Measurements from ENCODE around the gene TFRC.
A peak's percentile ranks its signal among the peaks of the same experiment; 100 is the strongest.
"Not testable (repeated sequence)": the region's sequence is repeated elsewhere in the genome, so short reads cannot be mapped to it uniquely, and the experiment has no call there.

TFRC gene
- total RNA-seq = 1,307 to 3,212 (median 2,310) reads per million in 17 experiments

GRCh38 chr3:196081834-196082618 is at the start of gene TFRC:
Gene TFRC, minus strand, starts transcription at chr3:196082090. Its CDS starts 4,991 bp downstream, at chr3:196077099.
- DNase-seq = peak; percentile 96 to 99 (median 98)

GRCh38 chr3:196128172-196128843 is 46.4 kb upstream of the TFRC start:
- DNase-seq = no peak

- no peak for DNase-seq
Measured at GRCh38 chr3:196127308-196128040, 45.6 kb upstream of the TFRC start.

GRCh38 chr3:196124608-196125007 is 42.7 kb upstream of the TFRC start:
- DNase-seq = no peak

- DNase-seq = no peak
Measured at GRCh38 chr3:196122688-196123046, 40.8 kb upstream of the TFRC start.

- DNase-seq = peak in 3 of 4 experiments; percentile 30 to 56 (median 45)
Measured at GRCh38 chr3:196122021-196122687, 40.3 kb upstream of the TFRC start.

- DNase-seq = peak in 2 of 4 experiments; percentile 22 to 29
Measured at GRCh38 chr3:196121066-196121465, 39.2 kb upstream of the TFRC start.

- DNase-seq = peak; percentile 66 to 83 (median 81)
Measured at GRCh38 chr3:196120291-196120951, 38.5 kb upstream of the TFRC start.

- peak in 3 of 4 experiments; percentile 24 to 46 (median 31) for DNase-seq
Measured at GRCh38 chr3:196117809-196118208, 35.9 kb upstream of the TFRC start.

GRCh38 chr3:196115678-196116083 is 33.8 kb upstream of the TFRC start:
- DNase-seq = peak in 1 of 4 experiments; percentile 27

GRCh38 chr3:196111939-196112386 is 30.1 kb upstream of the TFRC start:
- peak; percentile 39 to 82 (median 66) for DNase-seq

- no peak for DNase-seq
Measured at GRCh38 chr3:196108075-196108743, 26.3 kb upstream of the TFRC start.

GRCh38 chr3:196104707-196105106 is 22.8 kb upstream of the TFRC start:
- DNase-seq = not testable (repeated sequence)

- peak; percentile 42 to 81 (median 60) for DNase-seq
Measured at GRCh38 chr3:196098365-196098980, 16.6 kb upstream of the TFRC start.

GRCh38 chr3:196097373-196098154 is 15.7 kb upstream of the TFRC start:
- DNase-seq = no peak

GRCh38 chr3:196096382-196096953 is 14.6 kb upstream of the TFRC start:
- DNase-seq = peak; percentile 80 to 90 (median 88)

- peak; percentile 77 to 97 (median 90) for DNase-seq
Measured at GRCh38 chr3:196093317-196094111, 11.6 kb upstream of the TFRC start.

GRCh38 chr3:196087906-196088305 is 6.0 kb upstream of the TFRC start:
- peak in 1 of 4 experiments; percentile 18 for DNase-seq

- peak in 1 of 4 experiments; percentile 48 for DNase-seq
Measured at GRCh38 chr3:196082619-196082971, 705 bp upstream of the TFRC start.

All from suppressor macrophage (primary cell).